Measurements from ENCODE around the gene IPMK.

DNA sequence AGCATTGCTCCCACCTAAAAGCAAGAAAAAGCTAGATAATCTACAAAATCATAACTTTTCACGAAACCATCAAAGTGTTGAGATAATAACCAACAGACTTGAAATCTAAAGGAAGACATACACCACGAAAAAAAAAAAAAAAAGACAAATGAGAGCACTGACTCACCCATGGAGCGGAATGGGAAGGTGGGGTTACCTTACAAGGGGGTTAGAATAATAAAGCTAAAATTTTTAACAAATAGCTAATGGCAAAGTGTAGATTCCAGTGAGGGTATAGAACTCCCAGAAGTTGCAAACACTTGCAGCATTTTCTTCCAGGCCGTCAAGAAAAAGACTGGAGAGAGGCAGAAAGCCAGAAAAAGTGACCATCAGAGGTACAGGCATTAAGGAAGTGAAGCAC lies 27.2 kb downstream of the IPMK start:
- TF ChIP-seq POLR2AphosphoS5 (IDR thresholded peaks at IDR 0.05; ENCODE audit: low read depth, low read length) (no peak), POLR2A (IDR thresholded peaks at IDR 0.05; ENCODE audit: low read depth, low read length) (no peak), TAF1 (IDR thresholded peaks at IDR 0.05; ENCODE audit: low read depth, low read length) (no peak), SPI1 (IDR thresholded peaks at IDR 0.05; ENCODE audit: low read depth, low read length) (no peak), PAX5 (IDR thresholded peaks at IDR 0.05; ENCODE audit: insufficient read depth, low read length, severe bottlenecking) (no peak), POU2F2 (IDR thresholded peaks at IDR 0.05; ENCODE audit: low read depth, low read length) (no peak)
